CD14-positive monocyte (primary cell): Measurements from ENCODE around the gene TBC1D22A. TPM values are rescaled to one million over a fixed set of nuclear protein-coding genes. Genes with fewer than 3 reads are reported as not detected.
A peak's percentile ranks its signal among the peaks of the same experiment; 100 is the strongest.

Experiments
- DNase-seq, 3 donors: peaks; one replicate each; pipeline ENCODE4 v3.0.0-alpha.2; 2011 to 2022
- H2AFZ ChIP-seq: 2 replicates; pipeline ENCODE4 v1.6.0; 2012; ENCODE audit warnings: mild to moderate bottlenecking, low read depth, low read length, inconsistent platforms; ENCODE audit not compliant: insufficient read depth, poor library complexity, severe bottlenecking
- H3K27ac ChIP-seq, 2 donors: 1 replicate in 1 of 2; 2 replicates in 1 of 2; pipeline ENCODE4 v1.5.1; 2012 to 2013; ENCODE audit warnings: low read length in 2 of 2, control low read depth in 1 of 2, inconsistent platforms in 1 of 2, low read depth in 1 of 2, mild to moderate bottlenecking in 1 of 2
- H3K27me3 ChIP-seq, 2 donors: one replicate each; pipeline versions ENCODE4 v1.6.0 to v1.6.1; 2011 to 2013; ENCODE audit warnings: low read length in 2 of 2; ENCODE audit not compliant: control insufficient read depth in 2 of 2, insufficient read depth in 2 of 2
- H3K36me3 ChIP-seq, 2 donors: replicated peaks in 1 of 2; 1 replicate in 1 of 2; 2 replicates in 1 of 2; pipeline versions ENCODE4 v1.5.1 to v1.6.1; 2012 to 2013; ENCODE audit warnings: low read length in 2 of 2, control low read depth in 1 of 2, inconsistent platforms in 1 of 2, mild to moderate bottlenecking in 1 of 2; ENCODE audit not compliant: insufficient read depth in 2 of 2, control insufficient read depth in 1 of 2
- H3K4me1 ChIP-seq, 2 donors: 1 replicate in 1 of 2; 2 replicates in 1 of 2; pipeline versions ENCODE4 v1.5.1 to v1.6.1; 2012 to 2013; ENCODE audit warnings: low read length in 2 of 2, control low read depth in 1 of 2, inconsistent platforms in 1 of 2, mild to moderate bottlenecking in 1 of 2, moderate library complexity in 1 of 2; ENCODE audit not compliant: insufficient read depth in 2 of 2, control insufficient read depth in 1 of 2
- H3K4me2 ChIP-seq: replicated peaks from 2 replicates; pipeline ENCODE3; 2012; ENCODE audit warnings: low read length, moderate library complexity, mild to moderate bottlenecking; ENCODE audit not compliant: poor library complexity, severe bottlenecking; ENCODE audit errors: extremely low read depth
- H3K4me3 ChIP-seq, 3 experiments: fragments of 200-600 bp in 1 of 3; sonication (generic) in 1 of 3; replicated peaks in 1 of 3; 1 replicate in 2 of 3; 2 replicates in 1 of 3; pipeline ENCODE4 v1.5.1; 2011 to 2013; ENCODE audit warnings: low read length in 3 of 3, mild to moderate bottlenecking in 3 of 3, control low read depth in 2 of 3, low read depth in 2 of 3, inconsistent platforms in 1 of 3, moderate library complexity in 1 of 3
- H3K79me2 ChIP-seq: 2 replicates; pipeline ENCODE4 v1.6.0; 2012; ENCODE audit warnings: mild to moderate bottlenecking, control low read depth, inconsistent platforms, low read length, moderate library complexity; ENCODE audit not compliant: insufficient read depth
- H3K9ac ChIP-seq: 2 replicates; pipeline ENCODE4 v1.6.0; 2017; ENCODE audit warnings: low read length, mild to moderate bottlenecking; ENCODE audit not compliant: insufficient read depth, poor library complexity, severe bottlenecking
- H3K9me3 ChIP-seq, 2 donors: replicated peaks in 1 of 2; 1 replicate in 1 of 2; 2 replicates in 1 of 2; pipeline versions ENCODE4 v1.5.1 to v1.6.1; 2012 to 2013; ENCODE audit warnings: low read length in 2 of 2, control low read depth in 1 of 2; ENCODE audit not compliant: control insufficient read depth in 1 of 2, insufficient read depth in 1 of 2
- H4K20me1 ChIP-seq: 2 replicates; pipeline ENCODE4 v1.6.0; 2012; ENCODE audit warnings: mild to moderate bottlenecking, low read length, control low read depth, moderate library complexity; ENCODE audit not compliant: insufficient read depth
- H3K27ac Mint-ChIP-seq, 7 donors: one replicate each; pipeline ENCODE4 v1.8.0; 2020; ENCODE audit warnings: mild to moderate bottlenecking in 7 of 7, mixed read lengths in 7 of 7, moderate library complexity in 6 of 7, inconsistent platforms in 2 of 7
- H3K27me3 Mint-ChIP-seq, 3 donors: one replicate each; pipeline ENCODE4 v1.8.0; 2021 to 2022; ENCODE audit warnings: low read depth in 3 of 3, mild to moderate bottlenecking in 3 of 3, mixed read lengths in 3 of 3, moderate library complexity in 3 of 3, inconsistent platforms in 1 of 3
- H3K36me3 Mint-ChIP-seq, 2 donors: one replicate each; pipeline ENCODE4 v1.8.0; 2020; ENCODE audit warnings: mixed read lengths in 2 of 2, inconsistent platforms in 1 of 2, mild to moderate bottlenecking in 1 of 2
- H3K4me1 Mint-ChIP-seq: one replicate; pipeline ENCODE4 v1.8.0; 2020; ENCODE audit warnings: mild to moderate bottlenecking, mixed read lengths
- H3K4me3 Mint-ChIP-seq, 2 donors: one replicate each; pipeline ENCODE4 v1.8.0; 2020; ENCODE audit warnings: mild to moderate bottlenecking in 2 of 2, mixed read lengths in 2 of 2, moderate library complexity in 1 of 2
- H3K9me3 Mint-ChIP-seq, 7 donors: one replicate each; pipeline ENCODE4 v1.8.0; 2020 to 2022; ENCODE audit warnings: mixed read lengths in 7 of 7, mild to moderate bottlenecking in 6 of 7, moderate library complexity in 6 of 7, inconsistent platforms in 2 of 7
- WGBS: methylation state at CpG from one replicate; pipeline ENCODE4 v1.1.5; 2013; ENCODE audit warnings: missing lambda C conversion rate; ENCODE audit not compliant: insufficient coverage; 5-methylcytosine and 5-hydroxymethylcytosine counted together
- intact Hi-C, 2 donors: fragments of 100-400 bp; cut with micrococcal nuclease; formaldehyde crosslinking; loops; one replicate each; pipeline versions ENCODE4 v1.15.0 to v1.15.1; 2023
- polyA plus RNA-seq, 3 donors: library from polyadenylated mRNA; depleted of rRNA in 1 of 3; unstranded in 2 of 3; stranded (reverse) in 1 of 3; fragments of 300-500 nt in 2 of 3; fragments of >200 nt in 1 of 3; fragmentation: Illumina TruSeq in 2 of 3; gene quantifications; 1 replicate in 2 of 3; 2 replicates in 1 of 3; pipeline ENCODE4 v1.2.3, GENCODE V29; 2012 to 2021
- TF ChIP-seq, protein P1 (sequence below): fragments of 200-600 bp; IDR thresholded peaks from one replicate; pipeline ENCODE4 v1.8.0; 2022; ENCODE audit warnings: antibody characterized with exemption, mild to moderate bottlenecking

The TBC1D22A gene
- polyA plus RNA-seq, 3 donors, result 25.9 to 36.2 (median 29.5) TPM

DNA sequence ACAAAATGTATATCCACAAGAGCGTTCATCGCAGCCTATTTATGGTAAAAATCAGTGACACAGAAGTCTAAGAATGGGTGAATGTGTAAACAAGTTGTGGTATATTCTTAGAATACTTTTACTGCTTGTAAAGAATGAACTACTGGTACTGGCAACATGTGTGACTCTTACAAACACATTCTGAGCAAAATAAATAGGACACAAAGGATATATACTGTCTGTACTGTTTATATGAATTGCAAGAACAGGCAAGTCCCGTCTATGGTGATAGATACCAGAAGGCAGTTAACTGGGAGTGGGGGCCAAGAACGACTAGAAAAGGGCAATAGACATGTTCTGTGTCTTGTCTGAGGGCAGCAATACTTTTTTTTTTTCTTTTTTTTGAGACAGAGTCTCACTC, 112.6 kb downstream of the TBC1D22A start:
- Histone ChIP-seq H2AFZ (no peak overlapping the region), H3K4me2 (no peak overlapping the region), H3K4me3 (no peak overlapping the region), H3K4me1 (no peaks in the 10 kb centered on the region), H4K20me1 (peaks cover 82% of the 10 kb centered on the region), H3K27ac (no peak overlapping the region), H3K9ac (no peak overlapping the region), H3K36me3 (peaks cover 5 to 31% of the 10 kb centered on the region in 2 donors), H3K79me2 (peaks cover 8% of the 10 kb centered on the region), H3K27me3 (no peaks in the 10 kb centered on the region), H3K9me3 (peaks cover 3 to 13% of the 10 kb centered on the region in 2 donors)
- peak overlapping the region in 1 of 7 donors; percentile 37 for H3K27ac Mint-ChIP-seq
- H3K9me3 Mint-ChIP-seq, result peaks cover 6 to 13% (median 9%) of the 10 kb centered on the region in 7 donors
- intact Hi-C loops, result no loop called here
- DNase-seq, result no peak
- H3K27me3 Mint-ChIP-seq, result peaks cover 0 to 2% (median 0%) of the 10 kb centered on the region in 3 donors
- H3K4me3 Mint-ChIP-seq, result no peak overlapping the region
- no CpG with 5 or more reads among the region's 4 CpGs for WGBS
- H3K36me3 Mint-ChIP-seq, result peaks cover 26 to 35% of the 10 kb centered on the region in 2 donors
- peaks cover 2% of the 10 kb centered on the region for H3K4me1 Mint-ChIP-seq
- TF ChIP-seq, protein P1, sequence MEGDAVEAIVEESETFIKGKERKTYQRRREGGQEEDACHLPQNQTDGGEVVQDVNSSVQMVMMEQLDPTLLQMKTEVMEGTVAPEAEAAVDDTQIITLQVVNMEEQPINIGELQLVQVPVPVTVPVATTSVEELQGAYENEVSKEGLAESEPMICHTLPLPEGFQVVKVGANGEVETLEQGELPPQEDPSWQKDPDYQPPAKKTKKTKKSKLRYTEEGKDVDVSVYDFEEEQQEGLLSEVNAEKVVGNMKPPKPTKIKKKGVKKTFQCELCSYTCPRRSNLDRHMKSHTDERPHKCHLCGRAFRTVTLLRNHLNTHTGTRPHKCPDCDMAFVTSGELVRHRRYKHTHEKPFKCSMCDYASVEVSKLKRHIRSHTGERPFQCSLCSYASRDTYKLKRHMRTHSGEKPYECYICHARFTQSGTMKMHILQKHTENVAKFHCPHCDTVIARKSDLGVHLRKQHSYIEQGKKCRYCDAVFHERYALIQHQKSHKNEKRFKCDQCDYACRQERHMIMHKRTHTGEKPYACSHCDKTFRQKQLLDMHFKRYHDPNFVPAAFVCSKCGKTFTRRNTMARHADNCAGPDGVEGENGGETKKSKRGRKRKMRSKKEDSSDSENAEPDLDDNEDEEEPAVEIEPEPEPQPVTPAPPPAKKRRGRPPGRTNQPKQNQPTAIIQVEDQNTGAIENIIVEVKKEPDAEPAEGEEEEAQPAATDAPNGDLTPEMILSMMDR, result no peak

- DNase-seq, result no peak
- no peak overlapping the region for H3K27ac ChIP-seq
- H3K9me3 Mint-ChIP-seq, result peaks cover 3 to 8% (median 4%) of the 10 kb centered on the region in 7 donors
- peaks cover 8% of the 10 kb centered on the region for H3K79me2 ChIP-seq
- intact Hi-C loops, result no loop called here
- peaks cover 94% of the 10 kb centered on the region for H4K20me1 ChIP-seq
- peaks cover 23 to 36% of the 10 kb centered on the region in 2 donors for H3K36me3 Mint-ChIP-seq
- WGBS, result 94% methylated on average over 6 of the region's 7 CpGs
- no peak overlapping the region for H3K4me3 ChIP-seq
- H3K4me2 ChIP-seq, result no peak overlapping the region
- peaks cover 7 to 31% of the 10 kb centered on the region in 2 donors for H3K36me3 ChIP-seq
- H2AFZ ChIP-seq, result no peak overlapping the region
- no peaks in the 10 kb centered on the region for H3K4me1 ChIP-seq
- peaks cover 2% of the 10 kb centered on the region for H3K4me1 Mint-ChIP-seq
- no peaks in the 10 kb centered on the region for H3K27me3 ChIP-seq
- H3K27ac Mint-ChIP-seq, result no peak overlapping the region
- H3K27me3 Mint-ChIP-seq, result peaks cover 0 to 2% (median 0%) of the 10 kb centered on the region in 3 donors
- no peak overlapping the region for H3K9ac ChIP-seq
- TF ChIP-seq, protein P1, result no peak
- H3K4me3 Mint-ChIP-seq, result no peak overlapping the region
- peaks cover 0 to 3% of the 10 kb centered on the region in 2 donors for H3K9me3 ChIP-seq
Measured at GRCh38 chr22:46876357-46876934, 114.0 kb downstream of the TBC1D22A start.
